Mucosa of descending colon (tissue), 3 donors: ENCODE data around the gene PCSK7. TPM values are rescaled to one million over a fixed set of nuclear protein-coding genes. Genes with fewer than 3 reads are reported as not detected.

ENCODE experiments used
- ATAC-seq: fragments of 200-7000 bp; cut with Tn5 transposase; one replicate; pipeline ENCODE4 v1.9.1; 2020; ENCODE audit warnings: mild to moderate bottlenecking, moderate library complexity
- DNase-seq, 3 donors: peaks; one replicate each; pipeline ENCODE4 v3.0.0-alpha.2; 2020
- H3K36me3 ChIP-seq: fragments of 200-600 bp; one replicate; pipeline ENCODE4 v1.8.0; 2021; ENCODE audit warnings: low read depth, mild to moderate bottlenecking
- H3K4me1 ChIP-seq: fragments of 200-600 bp; one replicate; pipeline ENCODE4 v1.8.0; 2021; ENCODE audit warnings: low read depth, mild to moderate bottlenecking
- H3K4me3 ChIP-seq: fragments of 200-600 bp; one replicate; pipeline ENCODE4 v1.8.0; 2021; ENCODE audit warnings: mild to moderate bottlenecking
- H3K9me3 ChIP-seq: fragments of 200-600 bp; one replicate; pipeline ENCODE4 v1.8.0; 2021; ENCODE audit warnings: mild to moderate bottlenecking
- intact Hi-C, 2 donors: fragments of 100-400 bp; cut with DNase I in 1 of 2; cut with micrococcal nuclease in 1 of 2; formaldehyde crosslinking; loops; one replicate each; pipeline versions ENCODE4 v1.11.0 to v1.11.1; 2022; cut with DNase I, micrococcal nuclease
- total RNA-seq, 3 donors: library from RNA; stranded (reverse); fragmentation: NEBNext Ultra II Directional in 2 of 3; extraction: Animal tissue kit (Norgen Biotek cat#: 25700) in 2 of 3; gene quantifications; one replicate each; pipeline versions ENCODE4 v1.2.1 to v1.2.4, GENCODE V29; 2021 to 2023
- TF ChIP-seq, protein P1 (sequence below): fragments of 200-600 bp; IDR thresholded peaks from one replicate; pipeline ENCODE4 v1.8.0; 2022; ENCODE audit warnings: antibody characterized with exemption, mild to moderate bottlenecking
- donor health status: DM: no; HTN: no; CAD: no; lungs with moderate emphysema.
- donor health status: DM: no; HTN: no; CAD: no.
- donor health status: DM: no; HTN: yes; CAD: no.

PCSK7 gene
- total RNA-seq, 3 donors from 2014 or later = 138 to 252 (median 181) TPM

DNA sequence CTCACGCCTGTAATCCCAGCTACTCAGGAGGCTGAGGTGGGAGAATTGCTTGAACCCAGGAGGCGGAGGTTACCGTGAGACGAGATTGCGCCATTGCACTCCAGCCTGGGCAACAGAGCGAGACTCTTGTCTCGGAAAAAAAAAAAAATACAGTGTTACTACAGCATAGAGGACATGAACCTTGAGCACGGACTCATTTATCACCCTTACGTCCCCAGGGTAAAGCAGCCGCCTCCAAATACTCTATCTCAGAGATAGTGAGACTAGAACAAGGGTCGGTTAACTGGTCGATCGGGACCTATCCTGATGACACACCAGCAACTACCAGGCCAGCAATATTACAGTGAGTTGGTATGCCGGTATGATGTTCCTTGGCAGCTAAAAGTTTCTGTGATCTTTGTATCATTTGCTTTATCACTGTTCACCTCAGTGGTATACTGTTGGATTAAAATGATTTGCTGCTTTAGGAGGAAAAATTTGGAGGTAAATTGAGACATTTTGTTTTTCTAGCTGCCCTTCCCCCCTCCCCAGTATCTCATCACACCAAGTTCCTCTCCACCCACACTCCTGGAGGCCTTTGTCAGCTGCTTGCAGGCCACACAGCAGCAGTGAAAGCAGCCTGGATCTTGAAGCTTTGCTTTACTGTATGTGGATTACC is 60.3 kb downstream of the PCSK7 start:
- DNase-seq = no peak
- no peak for ATAC-seq
- Histone ChIP-seq H3K4me3 (no peak overlapping the region), H3K36me3 (no peaks in the 10 kb centered on the region), H3K4me1 (no peaks in the 10 kb centered on the region), H3K9me3 (no peaks in the 10 kb centered on the region)
- TF ChIP-seq, protein P1, sequence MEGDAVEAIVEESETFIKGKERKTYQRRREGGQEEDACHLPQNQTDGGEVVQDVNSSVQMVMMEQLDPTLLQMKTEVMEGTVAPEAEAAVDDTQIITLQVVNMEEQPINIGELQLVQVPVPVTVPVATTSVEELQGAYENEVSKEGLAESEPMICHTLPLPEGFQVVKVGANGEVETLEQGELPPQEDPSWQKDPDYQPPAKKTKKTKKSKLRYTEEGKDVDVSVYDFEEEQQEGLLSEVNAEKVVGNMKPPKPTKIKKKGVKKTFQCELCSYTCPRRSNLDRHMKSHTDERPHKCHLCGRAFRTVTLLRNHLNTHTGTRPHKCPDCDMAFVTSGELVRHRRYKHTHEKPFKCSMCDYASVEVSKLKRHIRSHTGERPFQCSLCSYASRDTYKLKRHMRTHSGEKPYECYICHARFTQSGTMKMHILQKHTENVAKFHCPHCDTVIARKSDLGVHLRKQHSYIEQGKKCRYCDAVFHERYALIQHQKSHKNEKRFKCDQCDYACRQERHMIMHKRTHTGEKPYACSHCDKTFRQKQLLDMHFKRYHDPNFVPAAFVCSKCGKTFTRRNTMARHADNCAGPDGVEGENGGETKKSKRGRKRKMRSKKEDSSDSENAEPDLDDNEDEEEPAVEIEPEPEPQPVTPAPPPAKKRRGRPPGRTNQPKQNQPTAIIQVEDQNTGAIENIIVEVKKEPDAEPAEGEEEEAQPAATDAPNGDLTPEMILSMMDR = no peak
- intact Hi-C loops = no loop called here

DNA sequence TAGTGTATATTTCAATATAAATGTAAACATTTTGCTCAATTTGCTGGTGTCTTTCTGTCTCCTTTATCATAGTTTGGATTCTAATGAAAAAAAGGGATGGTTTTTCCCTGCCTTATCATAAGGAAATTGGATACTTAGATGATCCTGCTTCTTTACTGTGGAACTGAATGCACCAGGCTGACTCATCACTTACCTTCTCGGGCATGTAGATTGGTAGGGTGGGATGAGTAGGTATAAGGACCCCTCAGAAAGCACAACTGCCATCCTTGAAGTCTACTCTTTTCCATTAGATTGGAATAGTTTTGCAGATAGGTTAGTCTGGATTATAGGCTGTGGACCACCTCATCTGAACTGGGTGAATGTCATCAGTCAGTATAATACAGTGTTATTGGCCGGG is 60.9 kb downstream of the PCSK7 start:
- intact Hi-C loops = no loop called here
- DNase-seq (no peak), ATAC-seq (no peak)
- Histone ChIP-seq H3K4me3 (no peak overlapping the region), H3K36me3 (no peaks in the 10 kb centered on the region), H3K9me3 (no peaks in the 10 kb centered on the region), H3K4me1 (no peaks in the 10 kb centered on the region)
- TF ChIP-seq, protein P1 = no peak

DNA sequence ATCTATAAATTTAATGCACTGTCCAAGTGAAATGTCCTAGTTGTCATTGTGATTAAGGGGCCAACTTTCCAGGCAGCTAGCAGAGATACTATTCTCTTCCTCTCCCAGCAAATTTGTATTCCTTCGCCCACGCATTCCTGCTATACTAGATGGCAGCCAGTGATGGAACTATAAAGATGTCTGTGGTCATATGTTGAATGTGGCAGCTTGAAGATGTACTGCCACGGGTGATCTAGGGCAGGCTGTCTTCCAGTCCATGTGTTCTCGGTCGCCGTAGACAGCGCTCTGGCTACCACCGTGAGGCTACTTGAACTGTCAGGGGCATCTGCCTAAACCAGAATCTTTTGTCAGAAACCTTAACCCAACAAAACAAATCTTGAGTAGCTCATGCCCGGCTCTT is 61.7 kb downstream of the PCSK7 start:
- no peaks in the 10 kb centered on the region for H3K9me3 ChIP-seq
- TF ChIP-seq, protein P1 = no peak
- DNase-seq = no peak
- H3K4me1 ChIP-seq = no peaks in the 10 kb centered on the region
- H3K36me3 ChIP-seq = no peaks in the 10 kb centered on the region
- H3K4me3 ChIP-seq = no peak overlapping the region
- intact Hi-C loops = no loop called here
- ATAC-seq = no peak

DNA sequence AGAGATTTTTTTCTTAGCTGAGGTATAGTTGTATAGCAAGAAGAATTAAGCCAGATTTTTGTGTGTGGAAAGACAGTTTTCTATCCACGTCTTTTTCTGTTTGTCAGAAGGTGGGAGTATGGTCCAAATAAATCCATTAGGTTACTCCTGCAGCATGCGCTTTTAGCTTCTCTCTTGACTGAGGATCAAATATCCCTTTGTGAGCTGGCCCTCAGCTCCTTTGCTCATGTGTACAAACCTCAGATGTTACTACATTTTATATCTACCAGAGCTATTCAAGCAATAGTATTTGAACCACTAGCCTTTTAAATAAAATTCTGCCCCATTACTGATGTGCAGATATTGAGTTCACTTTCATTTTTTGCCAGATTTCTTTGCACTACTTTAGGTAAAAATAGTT is 62.1 kb downstream of the PCSK7 start:
- Histone ChIP-seq H3K4me3 (no peak overlapping the region), H3K4me1 (no peaks in the 10 kb centered on the region), H3K9me3 (no peaks in the 10 kb centered on the region), H3K36me3 (no peaks in the 10 kb centered on the region)
- TF ChIP-seq, protein P1 = no peak
- no peak for DNase-seq
- intact Hi-C loops = no loop called here
- no peak for ATAC-seq

DNA sequence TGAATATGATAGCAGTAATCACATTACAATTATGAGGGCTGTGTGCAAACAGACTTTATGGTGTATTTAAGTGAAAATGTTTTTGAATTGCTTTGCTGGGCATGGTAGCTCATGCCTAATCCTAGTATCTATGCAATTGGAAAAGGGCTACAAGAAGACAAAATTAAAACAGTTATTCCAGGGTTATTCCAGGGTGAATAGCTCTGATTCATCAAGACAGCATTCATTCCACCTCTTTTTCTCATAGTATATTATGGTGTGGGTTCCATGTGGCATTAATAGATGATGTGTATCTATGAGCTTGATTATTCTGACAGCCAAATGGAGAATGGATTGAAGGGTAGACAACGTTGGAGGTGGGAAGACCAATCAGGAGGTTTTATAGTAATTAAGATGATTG is 65.4 kb downstream of the PCSK7 start:
- TF ChIP-seq, protein P1 = no peak
- intact Hi-C loops = no loop called here
- H3K9me3 ChIP-seq = no peaks in the 10 kb centered on the region
- no peak overlapping the region for H3K4me3 ChIP-seq
- DNase-seq (no peak), ATAC-seq (no peak)
- peaks cover 6% of the 10 kb centered on the region for H3K36me3 ChIP-seq
- H3K4me1 ChIP-seq = no peaks in the 10 kb centered on the region

DNA sequence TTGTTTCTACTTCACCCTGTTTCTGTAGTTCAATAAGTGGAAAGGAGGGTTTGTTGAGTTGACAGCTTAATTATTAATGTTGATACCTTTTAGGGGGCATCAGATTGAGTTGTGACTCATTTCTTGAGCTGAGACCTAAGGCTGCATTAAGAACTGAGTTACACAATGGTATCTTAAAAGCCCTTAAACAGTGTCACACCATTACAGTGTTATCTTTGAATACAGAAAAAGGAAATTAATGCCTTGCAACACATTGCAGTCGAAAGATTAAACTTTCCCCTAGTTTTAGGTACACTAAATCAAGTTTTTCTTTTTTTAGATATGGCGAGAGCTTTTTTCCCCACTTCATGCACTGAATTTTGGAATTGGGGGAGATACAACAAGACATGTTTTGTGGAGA is 71.0 kb downstream of the PCSK7 start:
- no peaks in the 10 kb centered on the region for H3K9me3 ChIP-seq
- DNase-seq (no peak), ATAC-seq (no peak)
- intact Hi-C loops = no loop called here
- no peak overlapping the region for H3K4me3 ChIP-seq
- TF ChIP-seq, protein P1 = no peak
- no peaks in the 10 kb centered on the region for H3K4me1 ChIP-seq
- H3K36me3 ChIP-seq = peaks cover 6% of the 10 kb centered on the region
